K562 (cell line): ENCODE results near the gene CEP131.

Experiments
- GATAD2A ChIP-seq: fragments of 450-650 bp; IDR thresholded peaks from 2 replicates; pipeline ENCODE4 v1.6.1; 2017
- MAZ ChIP-seq, 2 experiments: fragments of 450-650 bp in 1 of 2; sonication (generic) in 1 of 2; formaldehyde crosslinking; IDR thresholded peaks in 1 of 2; conservative IDR thresholded peaks in 1 of 2; 2 replicates each; pipeline versions ENCODE4 v1.4.0 to v1.5.0; 2020; ENCODE audit warnings: mild to moderate bottlenecking in 1 of 2, missing genetic modification reagents in 1 of 2

DNA sequence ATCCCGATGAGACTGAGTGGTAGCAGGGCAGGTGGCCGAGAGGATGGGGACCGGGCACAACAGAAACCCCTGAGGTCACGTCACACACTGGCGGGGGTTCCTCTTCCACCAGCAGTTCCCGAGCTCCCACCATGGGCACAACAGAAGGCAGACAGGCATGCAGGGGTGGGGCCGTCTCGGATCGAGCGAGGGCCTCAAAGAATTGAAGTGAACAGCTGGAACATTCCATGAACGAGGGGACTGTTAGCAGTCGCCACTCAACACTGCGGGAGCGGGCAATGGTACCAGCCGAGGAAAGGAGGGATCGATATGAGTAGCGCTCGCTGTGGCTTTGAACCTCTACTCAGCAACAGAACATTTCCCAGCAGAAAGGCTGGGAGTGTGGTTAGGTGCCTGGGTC, 5.3 kb downstream of the CEP131 start:
- TF ChIP-seq MAZ (CRISPR knock-in tag; conservative IDR thresholded peaks at IDR 0.05 in 1 of 2, IDR thresholded peaks at IDR 0.05 in 1 of 2): no peak
- no peak for TF ChIP-seq GATAD2A
